ENCODE results near the gene DNAH14.

DNA sequence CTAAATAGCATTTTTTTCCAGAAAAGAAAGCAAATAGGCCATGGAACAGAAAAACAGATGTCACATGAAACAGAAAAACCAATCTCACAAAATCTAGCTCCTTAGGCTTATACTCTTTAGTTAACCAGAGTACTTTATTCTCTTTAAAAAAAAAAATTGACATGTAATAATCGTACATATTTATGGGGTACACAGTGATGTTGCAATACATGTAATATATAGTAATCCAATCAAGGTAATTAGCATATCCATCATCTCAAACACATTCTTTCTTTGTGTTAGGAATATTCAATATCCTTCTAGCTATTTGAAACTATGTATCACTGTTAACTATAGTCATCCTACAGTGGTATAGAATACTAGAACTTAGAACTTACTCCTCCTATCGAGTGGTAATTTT is 478.3 kb downstream of the DNAH14 start:
- TF ChIP-seq, protein P1, sequence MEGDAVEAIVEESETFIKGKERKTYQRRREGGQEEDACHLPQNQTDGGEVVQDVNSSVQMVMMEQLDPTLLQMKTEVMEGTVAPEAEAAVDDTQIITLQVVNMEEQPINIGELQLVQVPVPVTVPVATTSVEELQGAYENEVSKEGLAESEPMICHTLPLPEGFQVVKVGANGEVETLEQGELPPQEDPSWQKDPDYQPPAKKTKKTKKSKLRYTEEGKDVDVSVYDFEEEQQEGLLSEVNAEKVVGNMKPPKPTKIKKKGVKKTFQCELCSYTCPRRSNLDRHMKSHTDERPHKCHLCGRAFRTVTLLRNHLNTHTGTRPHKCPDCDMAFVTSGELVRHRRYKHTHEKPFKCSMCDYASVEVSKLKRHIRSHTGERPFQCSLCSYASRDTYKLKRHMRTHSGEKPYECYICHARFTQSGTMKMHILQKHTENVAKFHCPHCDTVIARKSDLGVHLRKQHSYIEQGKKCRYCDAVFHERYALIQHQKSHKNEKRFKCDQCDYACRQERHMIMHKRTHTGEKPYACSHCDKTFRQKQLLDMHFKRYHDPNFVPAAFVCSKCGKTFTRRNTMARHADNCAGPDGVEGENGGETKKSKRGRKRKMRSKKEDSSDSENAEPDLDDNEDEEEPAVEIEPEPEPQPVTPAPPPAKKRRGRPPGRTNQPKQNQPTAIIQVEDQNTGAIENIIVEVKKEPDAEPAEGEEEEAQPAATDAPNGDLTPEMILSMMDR (IDR thresholded peaks at IDR 0.05), result no peak
- TF ChIP-seq EZH2 (IDR thresholded peaks at IDR 0.05; ENCODE audit: borderline replicate concordance, insufficient read depth, low read depth, low read length, poor library complexity, severe bottlenecking), result no peak

All from B cell (primary cell).